RCC 7860 (cell line): ENCODE results near the gene GRK5.

Source experiments
- DNase-seq: peaks from one replicate; pipeline ENCODE4 v3.0.0-alpha.2; 2015; ENCODE audit warnings: low spot score
- FAIRE-seq: peaks from 2 replicates; lab custom pipeline; 2012; peaks lifted over from hg19 to GRCh38; lab: Jason Lieb, UNC

Gene GRK5

DNA sequence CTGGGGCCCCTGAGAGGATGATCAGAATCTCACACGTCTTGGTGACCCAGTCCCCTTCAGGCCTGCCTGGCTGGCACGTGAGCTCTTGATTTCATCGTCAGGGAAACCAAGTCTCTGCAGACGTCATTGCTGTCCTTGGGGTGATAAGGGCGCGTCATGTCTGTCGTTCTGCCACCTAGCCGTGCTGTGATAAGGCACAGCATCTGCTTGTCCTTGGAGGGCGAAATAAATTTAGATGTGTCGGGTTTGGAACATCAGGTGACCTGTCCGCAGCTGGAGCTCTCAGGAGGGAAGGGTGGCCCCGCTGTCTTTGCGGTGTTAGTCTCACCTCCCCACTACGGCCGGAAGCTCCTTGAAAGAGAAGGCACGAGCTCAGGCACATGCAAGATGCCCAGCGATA, 129.2 kb downstream of the GRK5 start:
- DNase-seq (no peak), FAIRE-seq (no peak)

GRCh38 chr10:119337223-119337622, 129.9 kb downstream of the GRK5 start:
- DNase-seq (no peak), FAIRE-seq (no peak)

GRCh38 chr10:119337796-119338432, 130.5 kb downstream of the GRK5 start:
- DNase-seq, result peak; percentile 19
- no peak for FAIRE-seq

DNA sequence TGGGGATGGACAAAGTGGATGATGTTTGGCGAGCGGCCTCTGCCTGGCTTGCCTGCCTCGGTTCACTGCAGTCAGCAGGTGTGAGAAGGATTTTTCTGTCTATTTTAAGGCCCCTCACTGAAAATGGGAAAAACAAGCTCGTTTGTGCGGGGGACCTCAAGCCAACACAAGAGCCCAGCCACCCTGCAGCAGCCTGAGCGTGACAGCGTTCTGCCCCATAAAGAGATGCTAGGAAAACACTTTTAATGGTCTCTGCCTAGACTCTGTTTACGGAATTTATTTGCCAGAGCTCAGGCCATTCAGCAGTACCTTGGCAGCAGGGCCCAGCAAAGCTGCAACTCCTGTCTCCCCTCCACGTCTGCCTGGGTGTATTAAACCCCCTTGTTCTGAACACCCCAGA, 131.7 kb downstream of the GRK5 start:
- FAIRE-seq, result no peak
- DNase-seq, result no peak

DNA sequence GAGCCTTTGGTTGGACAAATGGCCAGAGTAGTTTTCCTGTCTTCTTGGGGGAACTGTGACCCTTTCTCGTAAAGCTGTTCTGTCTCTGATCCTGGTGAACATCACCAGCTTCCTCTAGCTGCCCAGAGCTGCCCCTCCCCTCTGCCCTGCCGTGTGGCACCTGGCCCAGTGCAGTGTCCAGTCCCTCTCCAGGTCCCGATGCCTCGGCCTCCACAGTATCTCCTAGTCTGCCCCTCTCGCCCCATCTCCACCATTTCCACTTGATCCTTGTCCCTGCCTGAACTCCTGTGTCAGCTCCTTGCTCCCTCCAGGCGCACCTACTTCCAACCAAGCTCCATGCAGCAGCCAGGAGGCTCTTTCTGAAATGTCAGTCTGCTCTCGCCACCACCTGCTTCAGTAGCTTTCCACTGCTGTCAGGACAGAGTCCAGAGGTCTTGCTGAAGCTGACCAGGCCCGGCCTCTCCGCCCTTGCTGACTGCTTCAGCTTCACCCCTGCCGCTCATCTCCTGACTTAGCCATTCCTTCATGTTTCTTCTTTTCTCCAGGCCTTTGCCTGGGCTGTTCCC, 133.6 kb downstream of the GRK5 start:
- FAIRE-seq (no peak), DNase-seq (no peak)

GRCh38 chr10:119341459-119342301, 134.3 kb downstream of the GRK5 start:
- peak; percentile 72 for FAIRE-seq
- peak; percentile 74 for DNase-seq

- DNase-seq (no peak), FAIRE-seq (no peak)
Observed at GRCh38 chr10:119342335-119342734, 135.0 kb downstream of the GRK5 start.

DNA sequence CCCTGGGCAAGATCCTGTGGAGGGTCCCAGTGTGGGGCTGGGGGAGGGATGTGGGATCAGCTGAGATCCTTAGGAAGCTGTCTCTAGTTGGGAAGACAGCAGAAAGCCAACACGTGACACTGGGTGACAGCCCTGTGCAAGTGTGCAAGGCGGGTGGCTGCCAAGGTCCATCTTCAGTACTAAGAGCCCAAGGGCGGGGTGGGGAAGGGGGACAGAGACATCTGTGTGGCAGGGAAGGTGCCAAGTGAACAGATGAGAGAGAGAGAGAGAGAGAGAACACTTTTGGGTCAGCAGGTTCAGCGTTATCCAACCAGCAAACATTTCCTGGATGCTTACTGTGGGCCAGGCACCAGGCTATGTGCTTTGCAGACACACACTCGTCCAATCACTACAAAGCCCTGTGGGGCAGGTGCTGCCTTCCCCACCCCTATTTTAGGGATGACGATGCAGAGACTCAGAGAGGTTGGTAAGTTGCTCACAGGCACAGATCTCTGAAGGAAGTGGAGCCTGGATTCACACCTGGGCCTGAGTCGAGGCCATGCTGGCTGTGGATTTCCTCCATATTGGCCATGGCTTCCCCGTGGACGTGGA, 135.7 kb downstream of the GRK5 start:
- no peak for FAIRE-seq
- DNase-seq, result no peak

DNA sequence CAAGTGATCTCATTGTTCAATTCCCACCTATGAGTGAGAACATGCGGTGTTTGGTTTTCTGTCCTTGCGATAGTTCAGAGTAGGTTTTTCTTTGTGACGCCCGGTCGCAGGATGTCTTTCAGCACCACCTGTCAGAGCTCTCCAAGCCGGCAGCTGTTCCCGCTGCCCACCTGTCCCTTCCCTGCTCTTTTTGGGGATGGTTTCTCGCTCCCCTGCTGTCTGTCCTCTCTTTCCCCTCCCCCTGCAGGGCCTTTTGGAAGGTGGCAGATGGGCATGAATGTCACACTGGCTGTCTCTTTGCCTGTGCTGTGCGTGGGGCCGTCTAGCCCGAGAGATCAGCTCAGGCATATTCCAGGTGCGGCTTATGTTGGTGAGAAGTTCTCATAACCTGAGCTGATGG, 137.0 kb downstream of the GRK5 start:
- DNase-seq (no peak), FAIRE-seq (no peak)

GRCh38 chr10:119346095-119346832, 138.9 kb downstream of the GRK5 start:
- no peak for DNase-seq

DNA sequence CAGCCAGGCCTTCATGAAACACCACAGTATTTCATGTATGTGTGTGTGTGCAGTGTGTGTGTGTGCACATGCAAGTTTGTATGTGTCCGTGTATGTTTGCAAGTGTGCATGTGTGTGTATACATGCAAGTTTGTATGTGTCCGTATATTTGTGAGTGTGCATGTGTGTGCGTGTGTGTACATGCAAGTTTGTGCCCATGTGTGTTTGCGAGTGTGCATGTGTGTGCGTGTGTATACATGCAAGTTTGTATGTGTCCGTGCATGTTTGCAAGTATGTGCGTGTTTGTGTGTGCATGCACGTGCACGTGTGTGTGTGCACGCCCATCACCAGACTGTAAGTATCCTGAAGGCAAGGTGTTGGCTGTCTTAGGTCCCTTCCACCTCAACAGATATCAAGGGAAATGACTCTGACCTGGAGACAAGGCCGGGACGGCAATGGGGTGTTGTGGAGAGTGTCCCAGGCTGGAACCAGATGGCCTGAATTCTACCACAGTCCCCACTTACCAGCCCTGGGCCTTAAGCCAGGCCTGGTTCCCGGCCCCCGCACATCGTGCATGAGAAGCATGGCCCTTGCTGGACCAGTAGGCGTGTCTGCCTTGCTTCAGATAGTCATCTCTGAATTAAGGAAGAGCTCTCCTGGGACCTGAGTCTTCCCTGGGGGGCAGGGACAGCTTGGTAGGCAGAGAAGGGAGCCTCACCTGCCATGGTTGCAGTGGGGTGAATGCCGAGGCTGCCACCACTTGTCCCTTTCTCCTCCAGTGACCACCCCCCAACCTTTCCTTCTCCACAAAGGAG, 140.0 kb downstream of the GRK5 start:
- FAIRE-seq, result no peak
- no peak for DNase-seq

More at GRCh38 chr10:119346095-119346832, 138.9 kb downstream of the GRK5 start:
- no peak for FAIRE-seq

GRCh38 chr10:119348106-119348505, 140.7 kb downstream of the GRK5 start:
- no peak for DNase-seq
- no peak for FAIRE-seq

GRCh38 chr10:119348516-119349240, 141.3 kb downstream of the GRK5 start:
- FAIRE-seq (no peak), DNase-seq (no peak)

- FAIRE-seq, result no peak
Observed at GRCh38 chr10:119349341-119349740, 142.0 kb downstream of the GRK5 start.

DNA sequence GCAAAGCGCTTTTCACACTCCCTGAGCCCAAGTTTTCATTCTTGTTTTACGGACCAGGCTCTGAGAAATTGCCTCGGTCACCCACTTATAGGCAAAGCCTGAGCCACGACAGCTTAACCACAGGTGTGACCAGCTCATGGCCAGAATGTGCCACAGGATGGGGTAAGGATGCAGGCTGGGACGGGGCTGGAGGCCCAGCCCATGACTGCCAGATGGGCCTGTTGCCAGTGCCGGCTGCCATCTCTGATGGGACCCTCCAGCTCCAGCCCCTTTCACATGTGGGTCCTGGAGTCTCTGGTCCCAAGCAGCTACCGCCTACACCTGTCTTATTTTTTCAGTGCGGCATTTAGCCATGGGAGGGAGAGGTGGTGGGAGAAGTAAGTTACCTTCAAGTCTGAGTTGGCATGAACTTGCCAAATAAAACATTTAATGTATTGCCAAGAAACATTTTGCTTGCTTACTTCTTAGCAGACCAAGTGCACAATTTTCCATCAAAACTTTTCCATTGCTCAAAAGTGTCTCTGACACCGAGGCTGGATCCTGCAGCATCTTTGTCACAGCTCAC, 142.6 kb downstream of the GRK5 start:
- FAIRE-seq, result no peak
- DNase-seq, result no peak

More at GRCh38 chr10:119349341-119349740, 142.0 kb downstream of the GRK5 start:
- no peak for DNase-seq

GRCh38 chr10:119350502-119351097, 143.2 kb downstream of the GRK5 start:
- no peak for DNase-seq
- FAIRE-seq, result no peak

GRCh38 chr10:119351189-119351588, 143.8 kb downstream of the GRK5 start:
- DNase-seq, result no peak
- no peak for FAIRE-seq

- DNase-seq (no peak), FAIRE-seq (no peak)
Observed at GRCh38 chr10:119352042-119352441, 144.7 kb downstream of the GRK5 start.

DNA sequence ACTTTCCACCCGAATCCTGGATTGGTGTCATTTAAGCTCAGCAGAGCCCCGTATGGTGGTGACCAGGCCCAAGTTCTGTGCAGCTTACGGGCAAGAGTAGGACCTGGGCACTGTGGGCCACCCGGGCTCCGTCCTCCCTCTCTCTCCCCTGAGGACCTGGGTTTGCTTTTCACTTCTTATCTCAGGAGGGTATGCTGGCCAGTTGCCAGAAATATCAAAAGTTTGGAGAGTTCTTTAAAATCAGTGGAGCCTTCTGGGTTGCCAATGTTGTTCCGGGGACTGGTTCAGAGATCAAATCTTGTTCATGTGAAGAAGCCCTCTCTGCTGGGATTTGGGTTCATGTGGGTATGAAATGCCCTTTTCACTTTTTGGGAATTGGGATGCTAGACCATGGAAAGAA, 145.4 kb downstream of the GRK5 start:
- no peak for FAIRE-seq
- no peak for DNase-seq
